ENCODE results near the gene ZNF446.

The ZNF446 gene

DNA sequence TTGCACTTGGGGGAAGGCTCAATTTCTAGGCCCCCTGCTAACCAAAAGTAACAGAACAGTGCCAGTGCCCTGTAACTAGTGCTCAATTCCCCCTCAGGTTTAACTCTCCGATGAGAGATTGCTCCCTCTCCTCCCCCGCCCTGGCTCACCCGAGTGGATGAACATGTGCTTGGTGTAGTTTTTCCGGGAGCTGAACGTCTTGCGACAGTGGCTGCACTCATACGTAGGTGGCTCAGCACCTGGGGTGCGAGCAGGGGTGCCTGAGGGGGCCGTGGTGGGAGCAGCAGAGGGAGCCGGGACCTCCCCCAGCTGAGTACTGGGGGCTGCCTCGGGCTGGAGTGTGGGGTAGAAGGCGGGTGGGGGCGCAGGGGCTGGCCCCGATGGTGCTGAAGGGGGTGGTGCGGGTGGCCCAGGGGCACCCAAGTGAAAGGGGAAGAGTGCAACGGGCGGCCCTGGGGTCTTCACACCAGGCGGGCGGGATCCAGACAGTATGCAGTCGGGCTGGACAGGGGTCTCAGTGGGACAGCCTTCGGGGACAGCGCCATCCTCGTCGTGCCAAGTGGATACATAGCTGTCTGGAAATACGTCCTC, 40.2 kb downstream of the ZNF446 start:
- no peak overlapping the region for H2AFZ ChIP-seq (ENCODE audit: low read length, unreplicated experiment)
- H3K4me1 ChIP-seq (ENCODE audit: control insufficient read depth, insufficient read depth, low read length, unreplicated experiment): peaks cover 6% of the 10 kb centered on the region
- H3K79me2 ChIP-seq (ENCODE audit: control insufficient read depth, insufficient read depth, low read length, unreplicated experiment): peaks cover 25% of the 10 kb centered on the region
- H3K36me3 ChIP-seq (ENCODE audit: insufficient read depth, low read length): no peaks in the 10 kb centered on the region
- H3K27ac ChIP-seq (ENCODE audit: low read depth, low read length): no peak overlapping the region
- no peak overlapping the region for H3K4me3 ChIP-seq (ENCODE audit: low read depth, low read length)
- H3K27me3 ChIP-seq (ENCODE audit: insufficient read depth, low read length): no peaks in the 10 kb centered on the region

DNA sequence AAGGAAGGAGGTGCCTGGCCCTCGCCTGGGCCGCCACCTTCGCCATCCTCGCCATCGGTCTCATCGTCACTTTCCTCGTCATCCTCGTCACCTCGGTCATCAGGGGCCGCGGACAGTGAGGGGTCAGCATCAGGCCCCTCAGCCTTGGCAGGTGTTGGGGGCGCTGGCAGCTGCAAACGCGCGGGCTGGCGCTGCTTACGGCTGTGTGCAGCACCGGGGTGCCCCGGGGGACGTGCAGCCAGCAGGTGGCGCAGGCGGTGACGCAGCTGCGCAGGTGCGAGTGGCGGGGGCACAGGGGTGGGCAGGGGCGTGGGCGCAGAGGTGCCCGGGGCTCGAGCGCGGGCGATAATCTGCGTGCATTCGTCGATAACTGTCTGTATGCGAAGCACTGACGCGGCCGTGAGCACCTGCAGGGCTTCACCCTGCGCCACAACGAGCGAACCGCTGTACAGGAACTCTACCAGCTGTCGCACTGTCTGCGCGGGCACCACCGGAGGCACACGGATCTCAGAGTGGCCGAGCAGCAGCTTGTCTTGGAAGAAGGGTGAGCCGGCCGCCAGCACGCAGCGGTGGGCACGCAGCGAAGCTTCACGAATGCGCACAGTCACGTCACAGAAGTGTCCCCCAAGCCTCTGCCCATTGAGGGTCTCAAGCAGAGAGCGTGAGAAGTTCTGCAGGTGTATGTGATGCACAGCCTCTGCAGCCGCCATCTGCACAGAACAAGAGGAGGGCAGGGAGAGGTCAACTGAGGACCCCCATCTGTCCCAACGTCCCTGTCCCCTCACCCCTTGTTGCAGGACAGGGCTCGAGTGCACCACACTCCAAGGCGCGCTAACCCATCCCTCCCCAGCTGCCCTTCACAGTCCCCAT, 41.0 kb downstream of the ZNF446 start:
- Histone ChIP-seq H3K36me3 (ENCODE audit: insufficient read depth, low read length) (no peaks in the 10 kb centered on the region), H3K4me3 (ENCODE audit: low read depth, low read length) (no peak overlapping the region), H3K79me2 (ENCODE audit: control insufficient read depth, insufficient read depth, low read length, unreplicated experiment) (peaks cover 25% of the 10 kb centered on the region), H3K27me3 (ENCODE audit: insufficient read depth, low read length) (no peaks in the 10 kb centered on the region), H2AFZ (ENCODE audit: low read length, unreplicated experiment) (no peak overlapping the region), H3K4me1 (ENCODE audit: control insufficient read depth, insufficient read depth, low read length, unreplicated experiment) (peaks cover 6% of the 10 kb centered on the region), H3K27ac (ENCODE audit: low read depth, low read length) (no peak overlapping the region)

DNA sequence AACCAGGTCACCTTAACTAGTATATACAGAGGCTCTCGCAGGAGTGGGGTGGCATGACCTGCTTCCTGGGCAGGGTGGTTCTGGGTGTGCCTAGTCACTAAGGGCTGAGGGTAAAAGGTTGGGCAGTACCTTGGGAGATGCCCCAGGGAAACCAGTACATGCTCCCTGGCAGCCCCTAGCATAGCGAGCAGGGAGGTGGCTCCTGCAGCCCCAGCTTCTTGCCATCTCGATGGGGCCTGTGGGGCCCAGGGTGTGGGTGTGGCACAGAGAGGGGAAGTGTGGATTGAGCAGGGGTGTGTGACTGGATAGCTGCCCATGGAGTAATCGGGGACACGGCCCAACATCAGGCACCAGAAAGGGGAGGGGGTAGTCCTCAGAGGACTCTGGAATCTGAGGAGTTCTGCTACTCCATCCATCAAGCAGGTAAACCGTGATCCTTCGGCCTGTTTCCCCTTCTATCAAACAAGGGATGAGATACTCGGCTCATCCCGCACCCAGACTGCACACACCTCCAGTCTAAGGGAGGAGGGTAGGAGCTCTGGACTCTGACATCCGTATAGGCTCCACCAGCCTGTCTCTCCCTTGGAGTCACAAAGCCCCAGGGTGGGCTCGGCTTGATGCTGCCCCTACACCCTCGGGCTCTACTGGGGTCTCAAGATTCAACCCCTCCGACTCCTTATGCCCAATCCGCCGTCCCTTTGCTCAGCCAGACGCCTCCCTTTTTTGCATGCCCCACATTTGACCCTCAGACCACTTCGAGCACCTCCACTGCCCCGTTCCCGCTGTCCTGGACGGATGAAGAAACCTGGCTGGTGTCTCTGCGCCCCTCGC, 42.3 kb downstream of the ZNF446 start:
- H3K36me3 ChIP-seq (ENCODE audit: insufficient read depth, low read length): no peaks in the 10 kb centered on the region
- H3K4me1 ChIP-seq (ENCODE audit: control insufficient read depth, insufficient read depth, low read length, unreplicated experiment): peaks cover 6% of the 10 kb centered on the region
- H3K4me3 ChIP-seq (ENCODE audit: low read depth, low read length): peak overlapping the region; percentile 82
- H3K27ac ChIP-seq (ENCODE audit: low read depth, low read length): peak overlapping the region; percentile 77; the same call in 1 of the 2 replicates
- peaks cover 25% of the 10 kb centered on the region for H3K79me2 ChIP-seq (ENCODE audit: control insufficient read depth, insufficient read depth, low read length, unreplicated experiment)
- H2AFZ ChIP-seq (ENCODE audit: low read length, unreplicated experiment): no peak overlapping the region
- no peaks in the 10 kb centered on the region for H3K27me3 ChIP-seq (ENCODE audit: insufficient read depth, low read length)

- no peaks in the 10 kb centered on the region for H3K36me3 ChIP-seq (ENCODE audit: insufficient read depth, low read length)
- H2AFZ ChIP-seq (ENCODE audit: low read length, unreplicated experiment): peak overlapping the region; percentile 37
- peak overlapping the region; percentile 77 for H3K27ac ChIP-seq (ENCODE audit: low read depth, low read length)
- peaks cover 6% of the 10 kb centered on the region for H3K4me1 ChIP-seq (ENCODE audit: control insufficient read depth, insufficient read depth, low read length, unreplicated experiment)
- H3K4me3 ChIP-seq (ENCODE audit: low read depth, low read length): peak overlapping the region; percentile 82
- H3K27me3 ChIP-seq (ENCODE audit: insufficient read depth, low read length): no peaks in the 10 kb centered on the region
- peaks cover 25% of the 10 kb centered on the region for H3K79me2 ChIP-seq (ENCODE audit: control insufficient read depth, insufficient read depth, low read length, unreplicated experiment)
Observed at GRCh38 chr19:58519087-58519354, 42.9 kb downstream of the ZNF446 start.

- Histone ChIP-seq H3K27me3 (ENCODE audit: insufficient read depth, low read length) (no peaks in the 10 kb centered on the region), H3K27ac (ENCODE audit: low read depth, low read length) (peak within 1 kb of the TSS; percentile 77), H3K4me3 (ENCODE audit: low read depth, low read length) (peak within 1 kb of the TSS; percentile 82), H3K79me2 (ENCODE audit: control insufficient read depth, insufficient read depth, low read length, unreplicated experiment) (peaks cover 21% of the 10 kb centered on the region), H2AFZ (ENCODE audit: low read length, unreplicated experiment) (peak within 1 kb of the TSS; percentile 37), H3K36me3 (ENCODE audit: insufficient read depth, low read length) (no peaks in the 10 kb centered on the region), H3K4me1 (ENCODE audit: control insufficient read depth, insufficient read depth, low read length, unreplicated experiment) (peaks cover 6% of the 10 kb centered on the region)
Observed at GRCh38 chr19:58519355-58520256, 43.5 kb downstream of the ZNF446 start, which contains the start of gene ZBTB45. Gene ZBTB45, minus strand, starts transcription at chr19:58519810. Its CDS starts 2,137 bp downstream, at chr19:58517673.

DNA sequence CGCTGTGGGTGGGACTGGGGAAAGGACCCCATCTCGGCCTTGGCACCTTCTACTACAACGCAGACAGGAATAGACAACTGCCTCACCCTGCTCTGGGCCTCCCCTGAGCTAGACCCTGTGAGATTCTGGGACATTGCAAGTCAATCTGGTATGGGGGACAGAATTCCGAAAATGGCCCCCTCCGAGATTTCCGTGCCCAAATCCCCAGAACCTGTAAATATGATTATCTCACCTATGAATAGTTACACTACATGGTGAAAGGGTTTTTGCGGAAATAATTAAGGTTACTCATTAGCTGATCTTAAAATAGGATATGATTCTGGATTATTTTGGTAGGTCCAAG, 44.1 kb downstream of the ZNF446 start:
- H3K27ac ChIP-seq (ENCODE audit: low read depth, low read length): peak overlapping the region; percentile 77
- peaks cover 21% of the 10 kb centered on the region for H3K79me2 ChIP-seq (ENCODE audit: control insufficient read depth, insufficient read depth, low read length, unreplicated experiment)
- H2AFZ ChIP-seq (ENCODE audit: low read length, unreplicated experiment): peak overlapping the region; percentile 20
- H3K36me3 ChIP-seq (ENCODE audit: insufficient read depth, low read length): no peaks in the 10 kb centered on the region
- peak overlapping the region; percentile 82 for H3K4me3 ChIP-seq (ENCODE audit: low read depth, low read length)
- no peaks in the 10 kb centered on the region for H3K27me3 ChIP-seq (ENCODE audit: insufficient read depth, low read length)
- H3K4me1 ChIP-seq (ENCODE audit: control insufficient read depth, insufficient read depth, low read length, unreplicated experiment): peaks cover 6% of the 10 kb centered on the region

GRCh38 chr19:58521651-58522050, 45.5 kb downstream of the ZNF446 start:
- no peak overlapping the region for H3K27ac ChIP-seq (ENCODE audit: low read depth, low read length)
- H3K27me3 ChIP-seq (ENCODE audit: insufficient read depth, low read length): no peaks in the 10 kb centered on the region
- H3K4me3 ChIP-seq (ENCODE audit: low read depth, low read length): no peak overlapping the region
- peaks cover 18% of the 10 kb centered on the region for H3K79me2 ChIP-seq (ENCODE audit: control insufficient read depth, insufficient read depth, low read length, unreplicated experiment)
- H3K36me3 ChIP-seq (ENCODE audit: insufficient read depth, low read length): no peaks in the 10 kb centered on the region
- H3K4me1 ChIP-seq (ENCODE audit: control insufficient read depth, insufficient read depth, low read length, unreplicated experiment): peaks cover 6% of the 10 kb centered on the region
- H2AFZ ChIP-seq (ENCODE audit: low read length, unreplicated experiment): no peak overlapping the region

- Histone ChIP-seq H3K4me3 (ENCODE audit: low read depth, low read length) (no peak overlapping the region), H2AFZ (ENCODE audit: low read length, unreplicated experiment) (no peak overlapping the region), H3K79me2 (ENCODE audit: control insufficient read depth, insufficient read depth, low read length, unreplicated experiment) (peaks cover 10% of the 10 kb centered on the region)
Observed at GRCh38 chr19:58522709-58523108, 46.6 kb downstream of the ZNF446 start.

DNA sequence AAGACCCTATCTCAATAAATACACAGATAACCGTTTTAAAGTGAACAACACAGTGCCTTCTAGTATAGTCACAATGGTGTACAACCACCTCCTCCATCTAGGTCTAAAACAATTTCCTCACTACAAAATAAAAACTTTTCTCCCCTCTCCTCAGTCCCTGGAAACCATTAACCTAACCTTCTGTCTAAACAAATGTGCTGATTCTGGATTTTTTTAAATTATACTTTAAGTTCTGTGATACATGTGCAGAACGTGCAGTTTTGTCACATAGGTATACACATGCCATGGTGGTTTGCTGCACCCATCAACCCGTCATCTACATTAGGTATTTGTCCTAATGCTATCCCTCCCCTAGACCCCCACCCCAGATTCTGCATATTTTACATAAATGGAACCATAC, 53.3 kb downstream of the ZNF446 start:
- H3K36me3 ChIP-seq (ENCODE audit: insufficient read depth, low read length): no peaks in the 10 kb centered on the region
- no peak overlapping the region for H2AFZ ChIP-seq (ENCODE audit: low read length, unreplicated experiment)
- H3K4me3 ChIP-seq (ENCODE audit: low read depth, low read length): no peak overlapping the region
- H3K4me1 ChIP-seq (ENCODE audit: control insufficient read depth, insufficient read depth, low read length, unreplicated experiment): no peaks in the 10 kb centered on the region
- no peaks in the 10 kb centered on the region for H3K79me2 ChIP-seq (ENCODE audit: control insufficient read depth, insufficient read depth, low read length, unreplicated experiment)
- H3K27me3 ChIP-seq (ENCODE audit: insufficient read depth, low read length): peaks cover 20% of the 10 kb centered on the region; the same call in 1 of the 2 replicates
- H3K27ac ChIP-seq (ENCODE audit: low read depth, low read length): no peak overlapping the region

More at GRCh38 chr19:58522709-58523108, 46.6 kb downstream of the ZNF446 start:
- H3K36me3 ChIP-seq (ENCODE audit: insufficient read depth, low read length): no peaks in the 10 kb centered on the region
- no peak overlapping the region for H3K27ac ChIP-seq (ENCODE audit: low read depth, low read length)
- peaks cover 6% of the 10 kb centered on the region for H3K4me1 ChIP-seq (ENCODE audit: control insufficient read depth, insufficient read depth, low read length, unreplicated experiment)
- H3K27me3 ChIP-seq (ENCODE audit: insufficient read depth, low read length): no peaks in the 10 kb centered on the region

Data from ACC112 (cell line).